Lower lobe of right lung (tissue), 2 donors: ENCODE data around the gene CHMP6. TPM values are rescaled to one million over a fixed set of nuclear protein-coding genes. Genes with fewer than 3 reads are reported as not detected.

Experiments
- ATAC-seq, 2 donors: fragments of 200-7000 bp; cut with Tn5 transposase; one replicate each; pipeline ENCODE4 v1.9.1; 2020 to 2022; ENCODE audit warnings: mild to moderate bottlenecking in 2 of 2, moderate library complexity in 2 of 2
- DNase-seq: peaks from one replicate; pipeline ENCODE4 v3.0.0-alpha.2; 2020
- H3K27ac ChIP-seq: fragments of 200-600 bp; one replicate; pipeline ENCODE4 v1.8.0; 2022
- H3K27me3 ChIP-seq: fragments of 200-600 bp; one replicate; pipeline ENCODE4 v1.8.0; 2022; ENCODE audit warnings: low read depth
- H3K36me3 ChIP-seq: fragments of 200-600 bp; one replicate; pipeline ENCODE4 v1.8.0; 2022; ENCODE audit warnings: mild to moderate bottlenecking
- H3K4me1 ChIP-seq: fragments of 200-600 bp; one replicate; pipeline ENCODE4 v1.8.0; 2022
- H3K4me3 ChIP-seq: fragments of 200-600 bp; one replicate; pipeline ENCODE4 v1.8.0; 2022; ENCODE audit warnings: mild to moderate bottlenecking
- H3K9me3 ChIP-seq: fragments of 200-600 bp; one replicate; pipeline ENCODE4 v1.8.0; 2022
- intact Hi-C: fragments of 100-400 bp; cut with DNase I; formaldehyde crosslinking; loops from one replicate; pipeline ENCODE4 v1.11.0; 2022
- total RNA-seq: library from RNA; stranded (reverse); fragmentation: NEBNext Ultra II Directional; extraction: Animal tissue kit (Norgen Biotek cat#: 25700); gene quantifications from one replicate; pipeline ENCODE4 v1.2.1, GENCODE V29; 2021
- TF ChIP-seq, protein P1 (sequence below): fragments of 200-600 bp; IDR thresholded peaks from one replicate; pipeline ENCODE4 v1.8.0; 2022; ENCODE audit warnings: antibody characterized with exemption, mild to moderate bottlenecking
- donor health status: DM: no; HTN: yes; CAD: no; lungs with severe emphysema.

The CHMP6 gene
- total RNA-seq, 1 donor from 2014 or later = 28.8 TPM

DNA sequence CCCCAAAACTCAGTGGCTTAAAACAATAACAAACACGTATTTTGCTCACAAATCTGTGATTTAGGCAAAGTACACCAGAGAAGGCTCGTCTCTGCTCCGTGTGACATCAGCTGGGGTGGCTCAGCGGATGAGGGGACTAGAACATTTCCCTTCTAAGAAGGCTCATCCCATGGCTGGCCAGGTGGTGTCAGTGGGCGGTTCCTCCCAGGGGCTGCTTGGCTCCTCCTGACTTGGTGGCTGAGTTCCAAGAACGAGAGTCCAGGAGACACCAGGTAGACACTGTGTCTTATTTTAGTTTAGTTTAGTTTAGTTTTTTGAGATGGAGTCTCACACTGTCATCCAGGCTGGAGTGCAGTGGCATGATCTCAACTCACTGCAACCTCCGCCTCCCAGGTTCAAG is 5.6 kb upstream of the CHMP6 start:
- H3K9me3 ChIP-seq = no peaks in the 10 kb centered on the region
- H3K27me3 ChIP-seq = peaks cover 9% of the 10 kb centered on the region
- intact Hi-C loops = no loop called here
- DNase-seq (no peak), ATAC-seq (no peak)
- TF ChIP-seq, protein P1, sequence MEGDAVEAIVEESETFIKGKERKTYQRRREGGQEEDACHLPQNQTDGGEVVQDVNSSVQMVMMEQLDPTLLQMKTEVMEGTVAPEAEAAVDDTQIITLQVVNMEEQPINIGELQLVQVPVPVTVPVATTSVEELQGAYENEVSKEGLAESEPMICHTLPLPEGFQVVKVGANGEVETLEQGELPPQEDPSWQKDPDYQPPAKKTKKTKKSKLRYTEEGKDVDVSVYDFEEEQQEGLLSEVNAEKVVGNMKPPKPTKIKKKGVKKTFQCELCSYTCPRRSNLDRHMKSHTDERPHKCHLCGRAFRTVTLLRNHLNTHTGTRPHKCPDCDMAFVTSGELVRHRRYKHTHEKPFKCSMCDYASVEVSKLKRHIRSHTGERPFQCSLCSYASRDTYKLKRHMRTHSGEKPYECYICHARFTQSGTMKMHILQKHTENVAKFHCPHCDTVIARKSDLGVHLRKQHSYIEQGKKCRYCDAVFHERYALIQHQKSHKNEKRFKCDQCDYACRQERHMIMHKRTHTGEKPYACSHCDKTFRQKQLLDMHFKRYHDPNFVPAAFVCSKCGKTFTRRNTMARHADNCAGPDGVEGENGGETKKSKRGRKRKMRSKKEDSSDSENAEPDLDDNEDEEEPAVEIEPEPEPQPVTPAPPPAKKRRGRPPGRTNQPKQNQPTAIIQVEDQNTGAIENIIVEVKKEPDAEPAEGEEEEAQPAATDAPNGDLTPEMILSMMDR = no peak
- H3K4me3 ChIP-seq = no peak overlapping the region
- no peak overlapping the region for H3K27ac ChIP-seq
- H3K36me3 ChIP-seq = no peaks in the 10 kb centered on the region
- peaks cover 24% of the 10 kb centered on the region for H3K4me1 ChIP-seq

DNA sequence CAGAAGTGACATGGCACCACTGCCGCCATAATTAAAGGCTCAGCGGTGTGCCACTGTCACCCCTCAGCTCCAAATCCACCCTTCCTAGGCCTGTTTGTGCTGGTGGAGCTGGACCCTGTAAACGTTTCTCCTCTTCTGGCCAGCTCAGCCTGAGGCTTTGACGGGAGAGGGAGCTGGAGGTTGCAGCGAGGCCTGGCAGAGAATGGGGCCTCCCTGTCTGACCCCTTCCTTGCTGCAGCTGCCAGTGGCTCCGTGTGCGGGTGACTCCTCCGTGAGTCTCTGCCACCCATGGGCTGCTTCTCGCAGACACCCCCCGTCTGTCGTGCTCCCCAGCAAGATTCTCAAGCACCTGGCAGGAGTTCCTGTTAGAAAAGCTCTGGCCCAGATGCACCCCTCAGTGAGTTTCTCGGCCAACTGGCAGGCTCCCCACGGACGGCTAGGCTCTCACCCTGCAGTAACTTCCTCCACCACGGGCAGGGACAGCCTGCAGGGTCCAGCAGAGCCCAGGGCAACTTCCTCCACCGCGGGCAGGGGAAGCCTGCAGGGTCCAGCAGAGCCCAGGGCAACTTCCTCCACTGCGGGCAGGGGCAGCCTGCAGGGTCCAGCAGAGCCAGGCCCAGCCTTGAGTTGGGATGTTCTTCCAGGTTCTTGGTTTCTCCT is 4.7 kb upstream of the CHMP6 start:
- peaks cover 23% of the 10 kb centered on the region for H3K4me1 ChIP-seq
- H3K27me3 ChIP-seq = peaks cover 1% of the 10 kb centered on the region
- intact Hi-C loops = no loop called here
- DNase-seq (peak; percentile 66), ATAC-seq (peak in 1 of 2 donors; percentile 56)
- no peak overlapping the region for H3K4me3 ChIP-seq
- H3K36me3 ChIP-seq = no peaks in the 10 kb centered on the region
- TF ChIP-seq, protein P1 = no peak
- H3K27ac ChIP-seq = no peak overlapping the region
- H3K9me3 ChIP-seq = no peaks in the 10 kb centered on the region

DNA sequence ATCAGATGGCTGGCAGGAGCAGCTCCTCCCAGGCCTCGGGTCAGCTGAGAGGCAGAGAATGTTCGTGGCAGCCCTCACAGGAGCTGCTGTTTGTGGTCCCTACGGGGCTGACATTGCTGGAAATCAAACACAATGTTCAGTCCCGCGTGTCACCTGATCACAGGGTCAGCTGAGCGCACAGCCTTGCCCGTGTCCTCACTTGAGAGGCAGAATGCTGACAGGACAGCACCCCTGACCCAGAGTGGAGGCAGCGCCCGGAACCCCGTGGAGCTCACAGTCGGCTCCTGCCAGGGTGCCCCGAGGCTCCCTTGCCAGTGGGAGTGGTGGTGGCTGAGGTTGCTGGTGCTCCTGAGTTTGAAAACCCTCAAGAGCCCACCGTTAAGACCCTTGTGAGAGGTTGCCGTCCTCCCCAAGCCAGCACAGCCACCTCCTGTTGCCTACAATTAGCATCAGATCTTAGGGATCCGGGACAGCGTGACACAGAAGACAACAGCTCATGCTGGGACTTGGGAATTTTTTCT is 3.6 kb upstream of the CHMP6 start:
- ATAC-seq (no peak), DNase-seq (no peak)
- no peaks in the 10 kb centered on the region for H3K27me3 ChIP-seq
- peaks cover 28% of the 10 kb centered on the region for H3K4me1 ChIP-seq
- intact Hi-C loops = no loop called here
- H3K9me3 ChIP-seq = no peaks in the 10 kb centered on the region
- H3K27ac ChIP-seq = no peak overlapping the region
- TF ChIP-seq, protein P1 = no peak
- H3K4me3 ChIP-seq = no peak overlapping the region
- no peaks in the 10 kb centered on the region for H3K36me3 ChIP-seq

DNA sequence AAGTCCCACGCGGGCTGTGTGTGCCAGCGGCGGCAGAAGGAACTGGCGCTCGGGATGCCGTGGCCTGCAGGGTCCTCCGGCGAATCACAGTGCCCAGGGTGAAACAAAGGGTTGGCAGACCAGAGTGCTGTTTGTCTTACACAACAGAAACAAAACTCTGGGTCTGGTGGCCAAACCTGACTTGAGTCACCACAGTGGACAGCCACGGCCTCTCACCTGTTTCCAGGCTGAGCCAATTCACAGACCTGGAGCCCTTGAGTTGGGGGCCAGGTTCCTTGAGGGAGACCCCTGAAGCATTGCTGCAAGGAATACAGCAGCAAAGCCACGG is 2.1 kb upstream of the CHMP6 start:
- Histone ChIP-seq H3K4me1 (peaks cover 41% of the 10 kb centered on the region), H3K27ac (no peak overlapping the region), H3K27me3 (no peaks in the 10 kb centered on the region), H3K36me3 (no peaks in the 10 kb centered on the region), H3K4me3 (peak overlapping the region; percentile 25), H3K9me3 (no peaks in the 10 kb centered on the region)
- ATAC-seq (no peak), DNase-seq (no peak)
- TF ChIP-seq, protein P1 = no peak
- intact Hi-C loops = no loop called here

DNA sequence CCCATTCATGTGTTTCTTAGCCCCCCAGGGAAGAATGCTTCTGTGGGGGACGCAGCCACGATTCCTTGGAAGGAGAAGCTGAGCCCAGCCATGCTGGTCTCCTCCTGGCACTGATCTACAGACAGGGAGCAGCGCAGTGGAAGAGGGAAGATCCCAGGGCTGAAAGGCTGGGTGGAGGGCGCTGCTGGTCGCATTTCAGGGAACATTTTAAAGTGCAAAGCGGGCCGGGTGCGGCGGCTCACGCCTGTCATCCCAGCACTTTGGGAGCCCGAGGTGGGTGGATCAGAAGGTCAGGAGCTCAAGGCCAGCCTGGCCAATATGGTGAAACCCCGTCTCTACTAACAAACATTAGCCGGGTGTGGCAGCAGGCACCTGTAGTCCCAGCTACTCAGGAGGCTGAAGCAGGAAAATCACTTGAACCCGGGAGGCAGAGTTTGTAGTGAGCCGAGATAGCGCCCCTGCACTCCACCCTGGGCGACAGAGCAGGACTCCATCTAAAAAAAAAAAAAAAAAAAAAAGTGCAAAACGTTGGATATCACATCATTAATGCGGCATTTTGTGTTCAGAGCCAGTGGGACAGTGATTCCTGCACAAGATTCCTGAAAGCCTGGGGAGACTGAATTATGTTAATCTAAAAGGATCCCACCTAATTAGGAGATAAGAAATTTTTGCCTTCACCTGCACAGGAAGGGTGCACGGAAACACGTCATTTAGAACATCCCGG is 558 bp upstream of the CHMP6 start:
- intact Hi-C loops = no loop called here
- Histone ChIP-seq H3K36me3 (peaks cover 13% of the 10 kb centered on the region), H3K27ac (peak overlapping the region; percentile 79), H3K9me3 (no peaks in the 10 kb centered on the region), H3K4me3 (peak overlapping the region; percentile 87), H3K4me1 (peaks cover 41% of the 10 kb centered on the region), H3K27me3 (no peaks in the 10 kb centered on the region)
- TF ChIP-seq, protein P1 = no peak
- DNase-seq (peak; percentile 46), ATAC-seq (no peak)
